Activated gamma-delta T cell treated with anti-CD3 and anti-CD28 coated beads, Interleukin-2, amount 50 U/mL, for 16 hours (primary cell): ENCODE results near the gene HAO2.

Source experiments
- DNase-seq: peaks from one replicate; pipeline ENCODE4 v3.0.0-alpha.2; 2020; ENCODE audit warnings: low read depth

HAO2 gene

GRCh38 chr1:119380304-119380703, 11.7 kb downstream of the HAO2 start:
- DNase-seq = no peak

- no peak for DNase-seq
These were observed 12.5 kb downstream of the HAO2 start for GRCh38 chr1:119380983-119381662.

- no peak for DNase-seq
These were observed 16.0 kb downstream of the HAO2 start for GRCh38 chr1:119384591-119384990.

GRCh38 chr1:119385650-119386049, 17.1 kb downstream of the HAO2 start:
- DNase-seq = no peak

GRCh38 chr1:119387858-119388257, 19.3 kb downstream of the HAO2 start:
- DNase-seq = no peak

- no peak for DNase-seq
These were observed 19.9 kb downstream of the HAO2 start for GRCh38 chr1:119388450-119388849.

- DNase-seq = no peak
These were observed 21.9 kb downstream of the HAO2 start for GRCh38 chr1:119390526-119390925.

GRCh38 chr1:119391749-119392148, 23.2 kb downstream of the HAO2 start:
- DNase-seq = no peak

GRCh38 chr1:119394085-119394484, 25.5 kb downstream of the HAO2 start:
- no peak for DNase-seq

- DNase-seq = no peak
These were observed 28.4 kb downstream of the HAO2 start for GRCh38 chr1:119396982-119397381.

GRCh38 chr1:119397986-119398385, 29.4 kb downstream of the HAO2 start:
- no peak for DNase-seq

GRCh38 chr1:119404736-119405135, 36.2 kb downstream of the HAO2 start:
- DNase-seq = no peak

- no peak for DNase-seq
These were observed 41.1 kb downstream of the HAO2 start for GRCh38 chr1:119409731-119410130.

GRCh38 chr1:119410961-119411360, 42.4 kb downstream of the HAO2 start:
- DNase-seq = no peak

- no peak for DNase-seq
These were observed 46.4 kb downstream of the HAO2 start, which contains the start of gene HSD3B2 for GRCh38 chr1:119414950-119415349. Gene HSD3B2, plus strand, starts transcription at chr1:119415150. Its CDS starts 270 bp downstream, at chr1:119415420.

GRCh38 chr1:119416006-119416640, 47.5 kb downstream of the HAO2 start:
- no peak for DNase-seq

- no peak for DNase-seq
These were observed 50.5 kb downstream of the HAO2 start for GRCh38 chr1:119419109-119419508.

GRCh38 chr1:119420638-119421037, 52.1 kb downstream of the HAO2 start:
- no peak for DNase-seq

- DNase-seq = no peak
These were observed 54.0 kb downstream of the HAO2 start for GRCh38 chr1:119422631-119423030.

GRCh38 chr1:119428991-119429390, 60.4 kb downstream of the HAO2 start:
- DNase-seq = no peak

- DNase-seq = no peak
These were observed 61.1 kb downstream of the HAO2 start for GRCh38 chr1:119429687-119430086.

GRCh38 chr1:119430486-119430885, 61.9 kb downstream of the HAO2 start:
- no peak for DNase-seq

GRCh38 chr1:119431836-119432235, 63.3 kb downstream of the HAO2 start:
- DNase-seq = no peak

- no peak for DNase-seq
These were observed 66.5 kb downstream of the HAO2 start for GRCh38 chr1:119435052-119435451.
